COLO829 (cell line): ENCODE measurements around the gene HARBI1.
"Not testable (repeated sequence)": the region's sequence is repeated elsewhere in the genome, so short reads cannot be mapped to it uniquely, and the experiment has no call there.

Source experiments
- DNase-seq: peaks from one replicate; pipeline ENCODE4 v3.0.0; 2012; ENCODE audit warnings: low spot score

HARBI1 gene

GRCh38 chr11:46594785-46595184 lies 22.2 kb downstream of the HARBI1 start:
- DNase-seq = no peak

- no peak for DNase-seq
These were observed 22.7 kb downstream of the HARBI1 start for GRCh38 chr11:46594374-46594700.

DNA sequence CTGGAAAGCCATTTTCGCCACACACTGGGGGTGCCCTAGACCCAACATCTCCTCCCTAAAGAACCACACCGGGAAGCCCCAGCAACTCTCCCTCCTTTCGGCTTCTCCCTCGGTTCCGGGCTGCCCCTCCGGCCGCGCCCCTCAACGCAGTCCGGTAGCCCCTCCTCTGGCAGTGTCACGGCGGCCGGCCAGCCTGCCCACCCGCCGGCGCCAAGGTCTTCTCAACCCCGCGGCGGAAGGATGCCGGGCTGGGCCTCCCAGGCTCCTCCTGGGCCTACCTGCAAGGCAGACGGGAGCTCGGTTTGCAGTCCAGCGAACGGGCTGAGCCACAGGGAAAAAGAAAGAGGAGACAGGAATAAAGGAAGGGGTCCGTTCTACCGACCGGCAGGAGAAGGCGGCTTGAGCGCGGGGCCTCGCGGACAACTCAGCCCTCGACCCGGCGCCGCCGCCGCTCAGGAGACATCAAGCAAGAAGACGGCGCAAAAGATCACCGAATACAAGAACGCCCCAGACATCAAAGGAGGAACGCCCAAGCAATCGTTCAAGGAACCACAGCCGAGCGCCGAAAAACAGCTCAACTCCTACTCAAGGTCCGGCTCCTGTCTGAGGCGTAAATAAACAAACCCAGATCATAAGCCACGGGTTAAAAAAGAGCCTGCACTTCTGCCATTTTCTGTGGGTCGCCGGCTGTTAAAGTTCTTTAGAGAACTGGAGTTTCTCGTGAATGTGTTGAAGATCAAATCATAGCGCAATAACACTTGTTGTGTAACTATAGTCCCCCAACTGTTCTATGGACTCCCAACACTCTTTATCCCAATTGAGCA lies 23.3 kb downstream of the HARBI1 start, which contains the start of gene AMBRA1:
Gene AMBRA1 (minus strand): TSS at position 474 of the 824 bp plus-strand sequence. CDS start 45,643 bp downstream, outside the sequence.
- DNase-seq = peak; percentile 79

GRCh38 chr11:46590740-46591605 lies 26.1 kb downstream of the HARBI1 start:
- DNase-seq = no peak

GRCh38 chr11:46588915-46589314 lies 28.1 kb downstream of the HARBI1 start:
- no peak for DNase-seq

DNA sequence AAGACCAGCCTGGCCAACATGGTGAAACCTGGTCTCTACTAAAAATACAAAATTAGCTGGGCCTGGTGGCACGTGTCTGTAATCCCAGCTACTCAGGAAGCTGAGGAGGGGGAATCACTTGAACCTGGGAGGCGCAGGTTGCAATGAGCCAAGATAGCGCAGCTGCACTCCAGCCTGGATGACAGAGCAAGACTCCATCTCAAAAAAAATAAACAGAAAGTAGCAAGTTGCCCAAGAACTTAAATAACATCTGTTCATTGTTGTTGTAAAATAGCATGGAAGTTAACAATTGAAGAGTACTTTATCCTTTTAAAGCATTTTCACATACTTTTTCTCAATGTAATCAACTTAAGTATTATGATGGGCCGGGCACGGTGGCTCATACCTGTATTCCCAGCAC lies 28.9 kb downstream of the HARBI1 start:
- no peak for DNase-seq

DNA sequence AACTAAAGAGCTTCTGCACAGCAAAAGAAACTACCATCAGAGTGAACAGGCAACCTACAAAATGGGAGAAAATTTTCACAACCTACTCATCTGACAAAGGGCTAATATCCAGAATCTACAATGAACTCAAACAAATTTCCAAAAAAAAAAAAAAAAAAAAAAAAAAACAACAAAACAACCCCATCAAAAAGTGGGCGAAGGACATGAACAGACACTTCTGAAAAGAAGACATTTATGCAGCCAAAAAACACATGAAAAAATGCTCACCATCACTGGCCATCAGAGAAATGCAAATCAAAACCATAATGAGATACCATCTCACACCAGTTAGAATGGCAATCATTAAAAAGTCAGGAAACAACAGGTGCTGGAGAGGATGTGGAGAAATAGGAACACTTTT lies 33.5 kb downstream of the HARBI1 start:
- DNase-seq = not testable (repeated sequence)

- DNase-seq = no peak
These were observed 34.4 kb downstream of the HARBI1 start for GRCh38 chr11:46582588-46582987.

- DNase-seq = no peak
These were observed 40.0 kb downstream of the HARBI1 start for GRCh38 chr11:46577058-46577457.

DNA sequence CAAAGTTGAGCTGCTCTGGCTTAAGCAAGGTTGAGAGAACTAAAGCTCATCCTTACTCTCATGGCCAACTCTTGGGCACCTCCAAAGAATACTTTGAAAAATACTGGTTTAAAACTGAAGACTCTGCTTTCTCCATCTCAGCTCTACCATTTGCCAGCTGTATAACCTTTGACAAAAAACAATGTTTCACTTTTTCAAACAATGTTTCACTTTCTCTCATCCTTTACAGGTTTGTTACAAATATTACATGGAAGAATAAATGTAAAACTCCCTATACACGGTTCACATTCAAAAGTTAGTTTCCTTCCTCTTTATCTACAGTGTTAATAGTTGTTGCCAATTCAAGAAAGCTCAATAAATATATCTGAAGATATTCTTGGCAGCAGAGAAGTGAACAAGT lies 42.4 kb downstream of the HARBI1 start:
- no peak for DNase-seq

GRCh38 chr11:46570790-46571398 lies 46.1 kb downstream of the HARBI1 start:
- DNase-seq = no peak

DNA sequence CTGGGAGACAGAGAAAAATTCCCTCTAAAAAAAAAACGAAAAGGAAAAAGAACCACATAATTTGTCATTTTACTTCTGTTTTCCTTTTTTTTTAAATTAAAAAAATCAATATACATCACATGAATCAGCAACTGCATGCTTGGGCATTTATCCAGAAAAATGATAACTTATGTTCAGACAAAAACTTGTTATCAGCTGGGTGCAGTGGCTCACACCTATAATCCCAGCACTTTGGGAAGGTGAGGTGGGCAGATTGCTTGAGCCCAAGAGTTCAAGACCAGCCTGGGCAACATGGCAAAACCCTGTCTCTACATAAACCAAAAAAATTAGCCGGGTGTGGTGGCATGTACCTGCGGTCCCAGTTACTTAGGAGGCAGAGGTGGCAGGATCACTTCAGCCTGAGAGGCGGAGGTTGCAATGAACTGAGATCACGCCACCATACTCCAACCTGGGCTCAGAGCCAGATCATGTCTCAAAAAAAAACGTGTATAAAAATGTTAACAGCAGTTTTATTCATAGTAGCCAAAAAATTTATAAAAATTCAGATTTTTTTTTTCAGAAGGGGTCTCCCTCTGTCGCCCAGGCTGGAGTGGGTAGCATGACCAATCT lies 51.7 kb downstream of the HARBI1 start:
- no peak for DNase-seq

DNA sequence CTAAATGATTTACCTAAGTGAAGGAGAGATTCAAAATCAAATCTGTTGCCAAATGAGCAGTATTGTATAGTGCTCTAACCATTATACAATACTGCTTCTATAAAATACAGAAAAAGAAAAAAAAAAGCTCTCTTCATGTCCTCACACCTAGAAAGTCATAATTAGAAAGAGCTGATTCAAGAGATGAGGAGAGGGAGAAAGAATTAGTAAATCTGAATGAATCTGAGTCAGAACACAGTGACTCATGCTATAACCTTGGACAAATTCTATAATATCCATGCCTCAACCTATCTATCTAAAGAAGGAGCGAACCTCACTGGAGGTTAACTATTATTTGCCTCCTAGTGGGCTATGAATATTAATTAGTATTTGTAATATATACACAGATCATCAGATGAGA lies 52.6 kb downstream of the HARBI1 start:
- DNase-seq = no peak

GRCh38 chr11:46562527-46562926 lies 54.5 kb downstream of the HARBI1 start:
- DNase-seq = no peak

GRCh38 chr11:46560300-46560991 lies 56.6 kb downstream of the HARBI1 start:
- no peak for DNase-seq

DNA sequence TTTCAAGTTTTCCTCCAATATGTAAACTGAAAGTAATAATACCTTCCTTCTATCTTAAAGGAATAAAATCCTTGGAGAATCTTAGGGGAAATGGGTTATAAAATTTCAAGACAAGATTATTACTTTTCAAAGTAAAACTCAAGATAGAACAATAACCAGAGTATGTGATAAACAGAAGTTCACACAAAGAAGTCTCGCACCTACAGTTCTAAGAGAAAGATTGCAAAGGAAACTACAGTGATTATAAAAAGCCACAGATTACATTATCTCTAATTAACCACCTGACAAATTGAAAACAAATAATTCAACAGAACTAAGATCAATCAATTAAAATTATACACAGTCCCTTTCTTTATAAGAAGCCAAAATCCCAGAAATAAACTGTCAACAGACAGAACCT lies 57.2 kb downstream of the HARBI1 start:
- no peak for DNase-seq

DNA sequence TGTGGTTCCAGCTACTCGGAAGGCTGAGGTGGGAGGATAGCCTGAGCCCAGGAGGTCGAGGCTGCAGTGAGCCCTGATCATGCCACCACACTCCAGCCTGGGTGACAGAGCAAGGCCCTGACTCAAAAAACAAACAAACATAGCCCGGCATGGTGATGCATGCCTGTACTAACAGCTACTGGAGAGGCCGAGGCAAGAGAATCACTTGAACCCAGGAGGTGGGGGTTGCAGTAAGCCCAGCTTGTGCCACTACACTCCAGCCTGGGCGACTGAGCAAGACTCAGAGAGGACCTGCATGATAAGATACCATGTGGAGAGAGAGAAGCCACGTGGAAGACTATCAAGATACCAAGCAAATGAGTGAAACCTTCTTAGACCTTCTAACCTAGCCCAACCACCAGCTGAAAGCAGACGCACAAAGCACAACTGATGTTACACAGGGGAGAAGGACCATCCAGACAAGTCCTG lies 59.3 kb downstream of the HARBI1 start:
- no peak for DNase-seq

DNA sequence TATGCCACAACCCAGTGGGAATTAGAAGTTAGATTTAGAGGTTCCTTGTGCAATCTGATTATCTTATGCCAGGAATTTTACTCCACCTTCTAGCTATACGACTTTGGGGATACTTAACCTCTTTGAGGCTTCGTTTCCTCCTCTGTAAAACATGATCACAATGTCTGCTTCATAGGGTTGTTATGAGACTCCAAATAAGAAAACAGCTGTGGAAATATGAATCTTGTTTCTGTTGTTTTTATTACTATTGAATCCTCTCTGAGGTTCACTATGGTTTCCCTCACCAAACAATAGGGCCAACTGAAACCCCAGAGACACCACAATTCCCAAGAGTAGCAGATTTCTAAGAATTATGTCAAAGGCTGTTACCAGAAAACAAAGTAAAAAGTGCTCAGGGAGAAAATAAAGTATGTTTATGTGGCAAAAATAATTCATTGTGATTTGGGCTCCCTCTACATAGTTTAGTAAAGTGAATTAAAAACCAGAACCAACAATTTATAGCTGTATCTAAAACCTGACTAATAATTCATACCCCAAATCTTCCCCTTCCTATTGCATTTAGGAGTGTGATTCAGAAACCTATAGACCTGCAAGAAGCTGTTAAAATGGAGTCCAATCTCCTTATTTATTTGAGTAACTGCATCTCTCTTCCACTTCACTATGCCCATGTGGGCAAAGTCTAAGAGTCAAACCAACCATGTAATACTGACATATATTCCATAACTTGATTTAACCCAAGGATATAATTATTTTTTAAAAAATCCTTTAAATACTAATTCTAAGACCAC lies 61.6 kb downstream of the HARBI1 start:
- DNase-seq = no peak

GRCh38 chr11:46554213-46555147 lies 62.5 kb downstream of the HARBI1 start:
- DNase-seq = peak; percentile 53

- DNase-seq = no peak
These were observed 63.2 kb downstream of the HARBI1 start for GRCh38 chr11:46553814-46554212.
